Lung (tissue), 12 donors: ENCODE results near the gene SLC9A1. TPM values are rescaled to one million over a fixed set of nuclear protein-coding genes. Genes with fewer than 3 reads are reported as not detected.

Experiments used
- ATAC-seq: fragments of 200-7000 bp; cut with Tn5 transposase; one replicate; pipeline ENCODE4 v1.9.1; 2020; ENCODE audit warnings: moderate number of reproducible peaks; ENCODE audit not compliant: insufficient read depth, low FRiP score
- DNase-seq, 3 donors: peaks; one replicate each; pipeline ENCODE4 v3.0.0-alpha.2; 2013 to 2017
- H3K27ac ChIP-seq, 2 donors: one replicate each; pipeline ENCODE4 v1.5.1; 2013; ENCODE audit warnings: mild to moderate bottlenecking in 2 of 2, moderate library complexity in 2 of 2, control low read depth in 1 of 2, inconsistent platforms in 1 of 2, low read depth in 1 of 2, low read length in 1 of 2
- H3K27me3 ChIP-seq, 3 donors: one replicate each; pipeline ENCODE4 v1.5.1; 2013; ENCODE audit warnings: low read length in 2 of 3; ENCODE audit not compliant: control insufficient read depth in 3 of 3, insufficient read depth in 3 of 3
- H3K36me3 ChIP-seq, 4 donors: one replicate each; pipeline ENCODE4 v1.5.1; 2013; ENCODE audit warnings: low read length in 4 of 4, mild to moderate bottlenecking in 1 of 4, moderate library complexity in 1 of 4; ENCODE audit not compliant: control insufficient read depth in 4 of 4, insufficient read depth in 4 of 4
- H3K4me1 ChIP-seq, 5 donors: one replicate each; pipeline ENCODE4 v1.5.1; 2013; ENCODE audit warnings: low read length in 5 of 5, mild to moderate bottlenecking in 2 of 5, moderate library complexity in 1 of 5; ENCODE audit not compliant: control insufficient read depth in 5 of 5, insufficient read depth in 5 of 5
- H3K4me3 ChIP-seq: one replicate; pipeline ENCODE4 v1.5.1; 2013; ENCODE audit warnings: mild to moderate bottlenecking, control low read depth, moderate library complexity
- H3K9ac ChIP-seq, 2 donors: one replicate each; pipeline ENCODE4 v1.5.1; 2013; ENCODE audit warnings: low read length in 2 of 2, control low read depth in 1 of 2; ENCODE audit not compliant: insufficient read depth in 1 of 2
- H3K9me3 ChIP-seq, 4 donors: one replicate each; pipeline ENCODE4 v1.5.1; 2013; ENCODE audit warnings: low read length in 3 of 4, mild to moderate bottlenecking in 1 of 4, moderate library complexity in 1 of 4; ENCODE audit not compliant: control insufficient read depth in 4 of 4, insufficient read depth in 3 of 4
- WGBS, 2 donors: extraction: QIAGEN DNeasy Blood & Tissue Kit; methylation state at CpG; one replicate each; pipeline ENCODE4 v1.1.7; 2013; 5-methylcytosine and 5-hydroxymethylcytosine counted together
- polyA plus RNA-seq, 2 donors: library from polyadenylated mRNA; stranded (reverse); fragments of 200-250 nt; gene quantifications; one replicate each; pipeline ENCODE4 v1.2.1, GENCODE V29; 2013
- total RNA-seq, 2 donors: library from RNA; depleted of rRNA in 1 of 2; stranded (reverse); fragments of >200 nt in 1 of 2; gene quantifications; one replicate each; pipeline ENCODE4 v1.2.1, GENCODE V29; 2014 to 2021
- TF ChIP-seq, protein P1 (sequence below): IDR thresholded peaks from 2 replicates; pipeline ENCODE4 v1.5.1; 2012; ENCODE audit warnings: mild to moderate bottlenecking; ENCODE audit errors: control extremely low read depth, extremely low read depth
- donor health status: control.
- donor health status: control.
- donor health status: Bipolar disorder and iron deficiency.
- donor health status: healthy.
- donor health status: DM: yes; HTN: yes; CAD: no.

SLC9A1 gene
- total and polyA plus RNA-seq, 4 donors = 19.3 to 48.0 (median 24.6) TPM

GRCh38 chr1:27084107-27084506, 70.8 kb downstream of the SLC9A1 start:
- Histone ChIP-seq H3K9me3 (peaks cover 0 to 6% (median 0%) of the 10 kb centered on the region in 4 donors), H3K9ac (no peak overlapping the region), H3K27me3 (no peaks in the 10 kb centered on the region), H3K36me3 (no peaks in the 10 kb centered on the region), H3K4me3 (no peak overlapping the region), H3K27ac (no peak overlapping the region), H3K4me1 (no peaks in the 10 kb centered on the region)
- ATAC-seq = no peak
- no peak for DNase-seq
- TF ChIP-seq, protein P1, sequence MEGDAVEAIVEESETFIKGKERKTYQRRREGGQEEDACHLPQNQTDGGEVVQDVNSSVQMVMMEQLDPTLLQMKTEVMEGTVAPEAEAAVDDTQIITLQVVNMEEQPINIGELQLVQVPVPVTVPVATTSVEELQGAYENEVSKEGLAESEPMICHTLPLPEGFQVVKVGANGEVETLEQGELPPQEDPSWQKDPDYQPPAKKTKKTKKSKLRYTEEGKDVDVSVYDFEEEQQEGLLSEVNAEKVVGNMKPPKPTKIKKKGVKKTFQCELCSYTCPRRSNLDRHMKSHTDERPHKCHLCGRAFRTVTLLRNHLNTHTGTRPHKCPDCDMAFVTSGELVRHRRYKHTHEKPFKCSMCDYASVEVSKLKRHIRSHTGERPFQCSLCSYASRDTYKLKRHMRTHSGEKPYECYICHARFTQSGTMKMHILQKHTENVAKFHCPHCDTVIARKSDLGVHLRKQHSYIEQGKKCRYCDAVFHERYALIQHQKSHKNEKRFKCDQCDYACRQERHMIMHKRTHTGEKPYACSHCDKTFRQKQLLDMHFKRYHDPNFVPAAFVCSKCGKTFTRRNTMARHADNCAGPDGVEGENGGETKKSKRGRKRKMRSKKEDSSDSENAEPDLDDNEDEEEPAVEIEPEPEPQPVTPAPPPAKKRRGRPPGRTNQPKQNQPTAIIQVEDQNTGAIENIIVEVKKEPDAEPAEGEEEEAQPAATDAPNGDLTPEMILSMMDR = no peak
- 87 to 89% methylated on average over 4 of the region's 4 CpGs for WGBS, 2 donors

DNA sequence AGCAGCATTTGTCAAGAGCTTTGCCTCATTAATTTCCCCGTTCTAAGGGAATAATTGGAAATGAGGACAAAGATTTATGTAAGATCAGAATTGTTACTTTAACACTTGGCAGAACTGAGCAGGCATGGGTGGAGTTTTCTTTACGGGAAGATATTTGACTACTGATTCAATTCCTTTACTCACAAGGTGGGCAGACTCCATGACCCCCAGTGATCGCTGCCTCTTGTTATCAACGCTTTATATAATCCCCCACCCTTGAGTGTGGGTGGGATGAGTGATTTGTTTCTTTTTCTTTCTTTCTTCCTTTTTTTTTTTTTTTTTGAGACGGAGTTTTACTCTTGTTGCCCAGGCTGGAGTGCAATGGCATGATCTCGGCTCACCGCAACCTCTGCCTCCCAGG, 77.0 kb downstream of the SLC9A1 start:
- ATAC-seq = no peak
- Histone ChIP-seq H3K36me3 (no peaks in the 10 kb centered on the region), H3K4me3 (no peak overlapping the region), H3K9me3 (peaks cover 0 to 6% (median 0%) of the 10 kb centered on the region in 4 donors), H3K4me1 (no peaks in the 10 kb centered on the region), H3K27ac (no peak overlapping the region), H3K9ac (no peak overlapping the region), H3K27me3 (peaks cover 0 to 3% (median 0%) of the 10 kb centered on the region in 3 donors)
- TF ChIP-seq, protein P1 = no peak
- DNase-seq = no peak
- 53 to 71% methylated on average over 4 to 5 of the region's 7 CpGs for WGBS, 2 donors

DNA sequence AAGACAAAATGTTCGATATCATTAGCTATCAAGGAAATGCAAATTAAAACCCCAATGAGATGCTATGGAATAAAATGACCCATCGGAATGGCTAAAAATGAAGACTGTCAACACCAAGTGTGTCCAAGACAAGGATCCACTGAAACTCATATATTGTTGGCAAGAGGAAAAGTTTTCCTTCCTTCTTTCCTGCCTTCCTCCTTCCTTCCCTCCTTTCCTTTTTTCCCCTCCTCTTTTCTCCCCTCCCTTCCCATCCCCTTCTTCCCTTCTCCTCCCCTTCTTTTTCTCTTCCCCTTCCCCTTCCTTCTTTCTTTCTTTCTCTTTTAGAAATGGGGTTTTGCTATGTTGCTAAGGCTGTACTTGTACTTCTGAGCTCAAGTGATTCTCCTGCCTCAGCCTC, 78.1 kb downstream of the SLC9A1 start:
- WGBS, 2 donors = 91 to 96% methylated on average over 2 of the region's 2 CpGs
- no peak overlapping the region for H3K4me3 ChIP-seq
- no peaks in the 10 kb centered on the region for H3K4me1 ChIP-seq
- no peak overlapping the region for H3K27ac ChIP-seq
- ATAC-seq = no peak
- DNase-seq = no peak
- no peak overlapping the region for H3K9ac ChIP-seq
- H3K27me3 ChIP-seq = peaks cover 0 to 3% (median 0%) of the 10 kb centered on the region in 3 donors
- TF ChIP-seq, protein P1 = no peak
- peaks cover 0 to 3% (median 0%) of the 10 kb centered on the region in 4 donors for H3K9me3 ChIP-seq
- no peaks in the 10 kb centered on the region for H3K36me3 ChIP-seq

GRCh38 chr1:27074175-27074780, 80.6 kb downstream of the SLC9A1 start:
- H3K4me3 ChIP-seq = no peak overlapping the region
- ATAC-seq (no peak), DNase-seq (no peak)
- H3K4me1 ChIP-seq = no peaks in the 10 kb centered on the region
- H3K27ac ChIP-seq = no peak overlapping the region
- H3K9me3 ChIP-seq = no peaks in the 10 kb centered on the region
- no peaks in the 10 kb centered on the region for H3K36me3 ChIP-seq
- peaks cover 0 to 3% (median 0%) of the 10 kb centered on the region in 3 donors for H3K27me3 ChIP-seq
- WGBS, 2 donors = 57 to 62% methylated on average over 3 of the region's 3 CpGs
- TF ChIP-seq, protein P1 = no peak
- H3K9ac ChIP-seq = no peak overlapping the region
